Measurements from ENCODE around the gene ASB18. TPM values are rescaled to one million over a fixed set of nuclear protein-coding genes. Genes with fewer than 3 reads are reported as not detected.

ASB18 gene
- polyA plus RNA-seq, 4 donors = 0.09 TPM; not detected in 3

GRCh38 chr2:236180831-236181453 lies 83.3 kb downstream of the ASB18 start:
- no peak overlapping the region for H3K4me3 ChIP-seq (ENCODE audit: low read depth in 1 of 3, low read length in 3 of 3)
- FAIRE-seq = no peak
- peaks cover 0 to 9% (median 0%) of the 10 kb centered on the region in 3 donors for H3K4me1 ChIP-seq (ENCODE audit: control insufficient read depth in 3 of 3, insufficient read depth in 2 of 3, low read depth in 1 of 3, low read length in 2 of 3)
- peak; percentile 40 to 65 for DNase-seq
- 13 to 17% (median 16%) methylated on average over 9 of the region's 9 CpGs for WGBS, 3 donors
- peaks cover 9 to 57% (median 13%) of the 10 kb centered on the region in 3 donors for H3K27me3 ChIP-seq (ENCODE audit: control insufficient read depth in 3 of 3, insufficient read depth in 3 of 3, low read length in 3 of 3)
- H3K9me3 ChIP-seq (ENCODE audit: control insufficient read depth in 2 of 2, insufficient read depth in 1 of 2, low read depth in 1 of 2, low read length in 1 of 2) = peaks cover 0 to 9% of the 10 kb centered on the region in 2 donors
- H3K36me3 ChIP-seq (ENCODE audit: control insufficient read depth in 3 of 3, insufficient read depth in 2 of 3, low read depth in 1 of 3, low read length in 3 of 3) = no peaks in the 10 kb centered on the region
- no peak overlapping the region for H3K27ac ChIP-seq (ENCODE audit: low read depth in 1 of 3, low read length in 2 of 3)

GRCh38 chr2:236180076-236180816 lies 84.0 kb downstream of the ASB18 start:
- H3K4me1 ChIP-seq (ENCODE audit: control insufficient read depth in 3 of 3, insufficient read depth in 2 of 3, low read depth in 1 of 3, low read length in 2 of 3) = peaks cover 0 to 9% (median 0%) of the 10 kb centered on the region in 3 donors
- H3K4me3 ChIP-seq (ENCODE audit: low read depth in 1 of 3, low read length in 3 of 3) = no peak overlapping the region
- peaks cover 9 to 64% (median 18%) of the 10 kb centered on the region in 3 donors for H3K27me3 ChIP-seq (ENCODE audit: control insufficient read depth in 3 of 3, insufficient read depth in 3 of 3, low read length in 3 of 3)
- 24 to 25% (median 25%) methylated on average over 12 of the region's 12 CpGs for WGBS, 3 donors
- no peaks in the 10 kb centered on the region for H3K36me3 ChIP-seq (ENCODE audit: control insufficient read depth in 3 of 3, insufficient read depth in 2 of 3, low read depth in 1 of 3, low read length in 3 of 3)
- FAIRE-seq (no peak), DNase-seq (no peak)
- H3K9me3 ChIP-seq (ENCODE audit: control insufficient read depth in 2 of 2, insufficient read depth in 1 of 2, low read depth in 1 of 2, low read length in 1 of 2) = peaks cover 0 to 9% of the 10 kb centered on the region in 2 donors
- no peak overlapping the region for H3K27ac ChIP-seq (ENCODE audit: low read depth in 1 of 3, low read length in 2 of 3)

- no peak overlapping the region for H3K27ac ChIP-seq (ENCODE audit: low read depth in 1 of 3, low read length in 2 of 3)
- H3K9me3 ChIP-seq (ENCODE audit: control insufficient read depth in 2 of 2, insufficient read depth in 1 of 2, low read depth in 1 of 2, low read length in 1 of 2) = peaks cover 0 to 3% of the 10 kb centered on the region in 2 donors
- peaks cover 9 to 70% (median 16%) of the 10 kb centered on the region in 3 donors for H3K27me3 ChIP-seq (ENCODE audit: control insufficient read depth in 3 of 3, insufficient read depth in 3 of 3, low read length in 3 of 3)
- no peaks in the 10 kb centered on the region for H3K36me3 ChIP-seq (ENCODE audit: control insufficient read depth in 3 of 3, insufficient read depth in 2 of 3, low read depth in 1 of 3, low read length in 3 of 3)
- DNase-seq (no peak), FAIRE-seq (no peak)
- WGBS, 3 donors = 7 to 11% (median 9%) methylated on average over 38 to 59 of the region's 59 CpGs
- H3K4me3 ChIP-seq (ENCODE audit: low read depth in 1 of 3, low read length in 3 of 3) = no peak overlapping the region
- peaks cover 0 to 13% (median 0%) of the 10 kb centered on the region in 3 donors for H3K4me1 ChIP-seq (ENCODE audit: control insufficient read depth in 3 of 3, insufficient read depth in 2 of 3, low read depth in 1 of 3, low read length in 2 of 3)
Measured at GRCh38 chr2:236179236-236180075, 84.8 kb downstream of the ASB18 start.

- Histone ChIP-seq H3K27ac (ENCODE audit: low read depth in 1 of 3, low read length in 2 of 3) (no peak overlapping the region), H3K36me3 (ENCODE audit: control insufficient read depth in 3 of 3, insufficient read depth in 2 of 3, low read depth in 1 of 3, low read length in 3 of 3) (no peaks in the 10 kb centered on the region), H3K9me3 (ENCODE audit: control insufficient read depth in 2 of 2, insufficient read depth in 1 of 2, low read depth in 1 of 2, low read length in 1 of 2) (peaks cover 0 to under 1% of the 10 kb centered on the region in 2 donors), H3K4me3 (ENCODE audit: low read depth in 1 of 3, low read length in 3 of 3) (peak overlapping the region in 1 of 3 donors; percentile 27), H3K4me1 (ENCODE audit: control insufficient read depth in 3 of 3, insufficient read depth in 2 of 3, low read depth in 1 of 3, low read length in 2 of 3) (peaks cover 0 to 19% (median 0%) of the 10 kb centered on the region in 3 donors), H3K27me3 (ENCODE audit: control insufficient read depth in 3 of 3, insufficient read depth in 3 of 3, low read length in 3 of 3) (peaks cover 9 to 75% (median 21%) of the 10 kb centered on the region in 3 donors)
- no peak for DNase-seq
- 4 to 6% (median 6%) methylated on average over 15 of the region's 15 CpGs for WGBS, 3 donors
- no peak for FAIRE-seq
Measured at GRCh38 chr2:236178890-236179235, 85.3 kb downstream of the ASB18 start.

GRCh38 chr2:236177967-236178889 lies 86.0 kb downstream of the ASB18 start:
- peak overlapping the region in 2 of 3 donors; percentile 27 to 34 for H3K4me3 ChIP-seq (ENCODE audit: low read depth in 1 of 3, low read length in 3 of 3)
- H3K27ac ChIP-seq (ENCODE audit: low read depth in 1 of 3, low read length in 2 of 3) = no peak overlapping the region
- peak; percentile 46 to 82 for DNase-seq
- FAIRE-seq = no peak
- H3K4me1 ChIP-seq (ENCODE audit: control insufficient read depth in 3 of 3, insufficient read depth in 2 of 3, low read depth in 1 of 3, low read length in 2 of 3) = peaks cover 0 to 25% (median 0%) of the 10 kb centered on the region in 3 donors
- WGBS, 3 donors = 3 to 7% (median 5%) methylated on average over 58 to 65 of the region's 65 CpGs
- peaks cover 0 to 3% of the 10 kb centered on the region in 2 donors for H3K9me3 ChIP-seq (ENCODE audit: control insufficient read depth in 2 of 2, insufficient read depth in 1 of 2, low read depth in 1 of 2, low read length in 1 of 2)
- no peaks in the 10 kb centered on the region for H3K36me3 ChIP-seq (ENCODE audit: control insufficient read depth in 3 of 3, insufficient read depth in 2 of 3, low read depth in 1 of 3, low read length in 3 of 3)
- H3K27me3 ChIP-seq (ENCODE audit: control insufficient read depth in 3 of 3, insufficient read depth in 3 of 3, low read length in 3 of 3) = peaks cover 15 to 79% (median 27%) of the 10 kb centered on the region in 3 donors

GRCh38 chr2:236177604-236177966 lies 86.6 kb downstream of the ASB18 start:
- peak; percentile 19 to 72 for DNase-seq
- peaks cover 19 to 85% (median 34%) of the 10 kb centered on the region in 3 donors for H3K27me3 ChIP-seq (ENCODE audit: control insufficient read depth in 3 of 3, insufficient read depth in 3 of 3, low read length in 3 of 3)
- WGBS, 3 donors = 8 to 14% (median 13%) methylated on average over 20 of the region's 20 CpGs
- no peak for FAIRE-seq
- no peak overlapping the region for H3K27ac ChIP-seq (ENCODE audit: low read depth in 1 of 3, low read length in 2 of 3)
- H3K4me1 ChIP-seq (ENCODE audit: control insufficient read depth in 3 of 3, insufficient read depth in 2 of 3, low read depth in 1 of 3, low read length in 2 of 3) = peaks cover 0 to 28% (median 0%) of the 10 kb centered on the region in 3 donors
- H3K4me3 ChIP-seq (ENCODE audit: low read depth in 1 of 3, low read length in 3 of 3) = no peak overlapping the region
- H3K9me3 ChIP-seq (ENCODE audit: control insufficient read depth in 2 of 2, insufficient read depth in 1 of 2, low read depth in 1 of 2, low read length in 1 of 2) = peaks cover 0 to 3% of the 10 kb centered on the region in 2 donors
- no peaks in the 10 kb centered on the region for H3K36me3 ChIP-seq (ENCODE audit: control insufficient read depth in 3 of 3, insufficient read depth in 2 of 3, low read depth in 1 of 3, low read length in 3 of 3)

- peaks cover 0 to 3% of the 10 kb centered on the region in 2 donors for H3K9me3 ChIP-seq (ENCODE audit: control insufficient read depth in 2 of 2, insufficient read depth in 1 of 2, low read depth in 1 of 2, low read length in 1 of 2)
- peaks cover 0 to 28% (median 0%) of the 10 kb centered on the region in 3 donors for H3K4me1 ChIP-seq (ENCODE audit: control insufficient read depth in 3 of 3, insufficient read depth in 2 of 3, low read depth in 1 of 3, low read length in 2 of 3)
- WGBS, 3 donors = 51 to 55% (median 55%) methylated on average over 21 of the region's 21 CpGs
- H3K4me3 ChIP-seq (ENCODE audit: low read depth in 1 of 3, low read length in 3 of 3) = no peak overlapping the region
- H3K36me3 ChIP-seq (ENCODE audit: control insufficient read depth in 3 of 3, insufficient read depth in 2 of 3, low read depth in 1 of 3, low read length in 3 of 3) = no peaks in the 10 kb centered on the region
- no peak for FAIRE-seq
- DNase-seq = no peak
- no peak overlapping the region for H3K27ac ChIP-seq (ENCODE audit: low read depth in 1 of 3, low read length in 2 of 3)
- peaks cover 19 to 89% (median 39%) of the 10 kb centered on the region in 3 donors for H3K27me3 ChIP-seq (ENCODE audit: control insufficient read depth in 3 of 3, insufficient read depth in 3 of 3, low read length in 3 of 3)
Measured at GRCh38 chr2:236176951-236177350, 87.3 kb downstream of the ASB18 start.

All from small intestine (tissue), 7 donors.